Activated gamma-delta T cell treated with anti-CD3 and anti-CD28 coated beads, Interleukin-2, amount 50 U/mL, for 16 hours (primary cell): ENCODE data around the gene STK16.
"Not testable (repeated sequence)": the region's sequence is repeated elsewhere in the genome, so short reads cannot be mapped to it uniquely, and the experiment has no call there.

Experiments
- DNase-seq: peaks from one replicate; pipeline ENCODE4 v3.0.0-alpha.2; 2020; ENCODE audit warnings: low read depth

STK16 gene

GRCh38 chr2:219271021-219271420 is 25.7 kb downstream of the STK16 start:
- DNase-seq, result no peak

DNA sequence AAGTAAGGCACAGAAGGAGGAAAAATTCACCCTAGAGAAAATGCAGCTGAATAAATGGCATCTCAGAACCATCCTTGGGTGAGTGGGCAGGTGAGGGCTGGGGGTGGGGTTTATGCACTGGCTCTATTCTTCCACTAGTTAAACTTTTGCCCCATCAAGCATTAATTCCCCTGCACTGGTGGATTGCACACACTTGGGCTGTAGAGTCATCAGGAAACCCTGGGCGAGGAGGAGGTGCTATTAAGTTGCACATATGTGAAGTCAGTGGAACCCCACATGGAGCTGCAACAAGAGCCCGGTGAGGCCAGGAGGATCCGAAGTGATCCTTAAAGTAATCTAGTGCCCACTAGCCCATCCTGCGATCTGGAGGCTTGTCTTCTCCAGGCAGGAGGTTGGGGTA is 27.1 kb downstream of the STK16 start:
- no peak for DNase-seq

- no peak for DNase-seq
These were observed 27.7 kb downstream of the STK16 start for GRCh38 chr2:219272995-219273394.

GRCh38 chr2:219273937-219274336 is 28.7 kb downstream of the STK16 start:
- no peak for DNase-seq

DNA sequence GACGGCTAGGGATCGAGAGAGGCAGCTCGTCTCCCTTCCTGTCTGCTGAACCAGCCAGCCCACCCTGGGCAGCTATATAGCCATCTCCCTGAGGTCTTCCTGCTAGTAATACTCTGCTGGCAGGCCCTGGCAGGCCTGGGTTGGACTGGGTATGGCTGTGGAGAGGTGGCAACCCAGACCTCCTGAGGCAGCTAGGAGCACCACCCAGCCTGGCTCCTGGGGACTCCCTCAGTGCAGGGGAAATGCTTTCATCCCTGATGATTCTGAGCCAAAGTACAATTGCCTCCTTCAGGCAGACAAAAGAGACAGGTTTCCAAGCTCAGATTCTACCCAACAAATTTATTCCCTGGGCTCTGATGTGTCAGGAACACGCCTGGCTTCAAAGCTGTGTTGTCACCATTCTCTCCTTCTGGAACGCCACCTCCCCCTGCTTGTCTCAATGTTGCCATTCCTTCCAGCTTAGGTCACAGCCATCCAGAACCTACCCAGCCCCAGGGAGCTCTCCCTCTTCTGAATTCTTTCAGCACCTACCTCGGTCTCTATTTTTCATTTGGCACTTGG is 29.2 kb downstream of the STK16 start:
- DNase-seq, result no peak

DNA sequence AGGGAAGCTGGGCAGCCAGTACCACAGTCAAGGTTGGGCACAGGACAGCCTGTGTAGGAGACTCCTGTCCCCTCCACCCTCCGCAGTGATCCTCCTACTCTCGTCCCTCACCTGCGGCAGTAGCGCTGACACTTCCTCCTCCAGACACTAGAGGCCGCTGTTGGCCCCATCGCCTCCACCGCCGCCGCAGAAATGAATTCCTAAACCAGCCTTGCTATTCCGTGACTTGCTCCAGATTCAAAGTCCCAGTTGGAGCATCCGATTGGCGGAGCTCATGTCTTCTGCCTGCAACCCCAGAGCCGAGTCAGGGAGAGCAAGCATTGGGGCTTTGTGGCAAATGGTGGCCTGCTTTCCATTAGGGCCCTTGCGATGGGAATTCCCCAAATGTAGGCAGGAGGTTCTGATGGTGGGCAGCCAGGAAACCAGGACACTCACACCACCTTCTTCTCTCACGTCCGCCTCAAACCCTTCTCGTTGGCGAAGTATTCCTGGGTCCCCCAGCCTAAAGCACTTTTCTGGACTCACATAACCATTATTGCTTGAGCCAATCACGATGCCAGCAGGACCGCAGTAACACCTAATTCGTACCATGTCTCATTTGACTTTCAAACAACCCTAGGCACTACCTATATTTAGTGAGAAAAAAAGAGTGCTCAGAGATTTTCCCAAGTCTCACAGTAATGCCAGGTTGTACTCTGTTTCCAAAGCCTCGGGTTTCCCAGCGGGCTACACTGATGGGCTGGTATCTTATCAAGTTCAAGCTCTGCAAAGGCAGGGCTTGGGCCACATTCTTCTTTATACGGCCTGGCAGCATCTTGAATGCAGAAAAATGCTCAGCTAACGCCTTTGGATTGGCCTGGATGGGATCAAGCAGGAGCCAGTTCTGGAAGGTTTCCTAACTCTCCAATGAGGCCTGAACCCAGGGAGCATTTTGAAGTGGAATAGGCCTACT is 32.7 kb downstream of the STK16 start:
- DNase-seq, result peak; percentile 51

DNA sequence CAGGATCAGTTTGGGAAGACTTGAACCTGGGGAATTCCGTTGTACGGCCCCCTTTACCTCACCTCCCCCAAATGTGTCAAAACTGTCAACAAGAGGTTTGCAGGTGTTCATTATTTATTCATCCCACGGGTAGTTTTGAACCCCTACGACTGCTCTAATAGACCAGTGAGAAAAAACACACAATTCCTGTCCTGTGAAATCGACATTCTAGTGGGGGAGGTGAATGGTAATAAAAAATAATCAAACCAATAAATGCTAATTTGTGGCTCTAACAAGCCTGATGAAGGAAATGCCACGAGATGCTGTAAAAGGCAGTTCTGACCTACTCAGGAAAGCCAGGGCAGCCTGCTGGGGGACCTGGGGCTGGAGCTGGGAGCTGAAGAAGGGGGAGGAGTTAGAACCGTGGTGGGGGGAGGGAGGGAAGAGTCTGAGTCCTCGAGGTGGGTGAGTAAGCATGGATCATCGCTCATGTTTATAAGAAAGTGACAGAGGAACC is 33.4 kb downstream of the STK16 start:
- no peak for DNase-seq

DNA sequence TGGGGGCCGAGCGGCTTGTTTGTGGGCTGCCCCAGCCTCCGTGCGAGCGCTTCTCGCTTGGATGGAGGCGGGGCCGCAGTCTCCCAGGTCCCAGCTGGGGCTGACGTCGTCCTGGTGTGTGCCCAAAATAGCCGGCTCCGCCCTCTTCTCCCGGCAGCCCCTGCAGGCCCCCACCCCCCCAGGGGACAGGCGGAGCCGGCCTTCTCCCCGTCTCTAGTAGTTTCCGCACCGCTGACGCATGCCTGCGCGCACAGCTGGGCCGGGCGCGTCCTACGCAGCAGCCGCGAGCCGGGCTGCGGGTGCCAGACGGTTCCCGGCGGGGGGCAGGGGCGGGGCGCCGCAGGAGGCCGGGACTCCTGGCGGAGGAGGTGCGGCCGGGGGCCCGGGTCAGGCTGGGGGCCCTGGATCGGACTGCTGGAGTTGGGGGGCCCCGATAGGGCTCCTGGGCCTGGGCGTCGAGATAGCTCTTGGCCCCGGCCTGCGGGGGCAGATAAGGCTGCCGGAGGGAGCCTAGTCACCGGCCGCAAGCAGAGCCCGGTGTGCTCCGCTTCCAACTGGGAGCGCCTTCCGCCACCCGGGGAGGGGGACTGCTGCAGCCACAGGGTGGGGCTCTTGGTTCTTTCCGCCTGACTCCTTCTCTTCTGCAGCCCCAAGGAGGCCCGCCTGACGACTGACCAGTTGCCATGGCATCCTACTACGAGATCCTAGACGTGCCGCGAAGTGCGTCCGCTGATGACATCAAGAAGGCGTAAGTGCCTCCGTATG is 34.1 kb downstream of the STK16 start, which contains the start of gene DNAJB2:
DNAJB2 (plus strand) TSS at position 216 of the 765 bp plus-strand sequence; CDS start at position 684, 468 bp downstream.
- DNase-seq, result peak; percentile 99

GRCh38 chr2:219279916-219280516 is 34.7 kb downstream of the STK16 start:
- no peak for DNase-seq

DNA sequence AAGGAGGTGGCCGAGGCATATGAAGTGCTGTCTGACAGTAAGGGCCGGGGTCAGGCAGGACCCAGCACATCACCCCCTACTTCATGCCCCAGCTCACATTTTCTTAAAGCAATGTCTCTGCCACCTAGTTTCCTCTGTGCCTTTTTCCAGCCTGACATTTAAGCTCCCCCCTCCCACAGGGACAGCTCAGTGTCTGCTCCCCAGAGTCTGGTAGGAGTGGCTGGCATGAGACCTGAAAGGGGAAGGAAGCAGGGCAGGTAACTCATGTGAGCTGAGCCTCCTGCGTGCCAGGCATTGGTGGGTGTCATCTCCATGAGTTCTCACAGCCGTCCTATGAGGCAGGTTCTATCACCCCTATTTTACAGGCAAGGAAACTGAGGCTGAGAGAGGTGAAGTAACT is 35.4 kb downstream of the STK16 start:
- DNase-seq, result no peak

DNA sequence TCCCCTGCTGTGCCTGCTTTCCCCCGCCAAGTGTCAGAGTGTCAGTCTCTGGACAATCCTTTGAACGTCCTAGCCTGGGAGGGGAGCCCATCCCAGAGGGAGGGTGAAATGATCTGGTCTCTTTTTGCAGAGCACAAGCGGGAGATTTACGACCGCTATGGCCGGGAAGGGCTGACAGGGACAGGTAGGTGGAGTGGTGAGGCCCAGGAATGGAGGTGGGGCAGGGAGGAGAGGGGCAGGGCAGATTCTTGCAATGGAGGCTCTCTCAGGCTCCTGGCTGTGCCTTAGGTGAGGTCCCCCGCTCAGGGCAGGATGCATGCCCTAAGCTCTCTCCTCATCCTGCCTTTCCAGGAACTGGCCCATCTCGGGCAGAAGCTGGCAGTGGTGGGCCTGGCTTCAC is 36.3 kb downstream of the STK16 start:
- no peak for DNase-seq

DNA sequence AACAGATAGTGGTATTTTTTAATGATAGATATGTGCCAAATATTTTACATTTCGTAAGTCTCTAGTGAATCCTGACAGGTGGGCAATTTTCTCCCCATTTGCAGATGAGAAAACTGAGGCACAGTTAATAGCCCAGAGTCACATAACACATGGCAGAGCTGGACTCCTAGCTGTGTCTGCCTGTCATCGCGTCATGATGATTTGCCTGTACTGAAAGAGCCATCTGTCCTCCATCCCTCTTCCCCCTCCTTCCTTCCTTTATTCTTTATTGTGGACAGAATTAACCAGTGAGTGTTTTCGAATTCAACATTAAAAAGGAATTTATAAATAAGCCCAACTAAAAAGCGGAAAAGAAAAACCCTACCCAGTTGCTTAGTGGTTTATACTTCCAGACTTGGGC is 37.1 kb downstream of the STK16 start:
- DNase-seq, result no peak

GRCh38 chr2:219282943-219283581 is 37.8 kb downstream of the STK16 start:
- DNase-seq, result no peak

- no peak for DNase-seq
These were observed 39.5 kb downstream of the STK16 start for GRCh38 chr2:219284501-219285372.

DNA sequence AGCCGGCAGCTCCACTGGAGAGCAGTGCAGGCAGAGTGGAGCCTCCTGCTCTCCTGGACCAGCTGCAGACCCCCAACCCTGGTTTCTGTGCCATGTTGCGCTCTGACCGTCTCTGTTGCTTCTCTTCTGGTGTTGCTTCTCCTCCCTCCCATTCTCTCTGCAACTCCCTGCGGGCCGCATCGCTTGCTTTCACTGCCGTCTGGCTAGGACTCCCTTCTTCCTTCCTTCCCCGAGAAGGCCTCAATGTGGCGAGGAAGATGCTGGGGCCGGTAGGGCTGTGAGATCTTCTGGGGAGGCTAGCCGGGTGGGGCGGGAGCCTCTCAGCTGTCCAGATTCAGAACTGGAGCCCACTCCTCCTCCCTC is 40.1 kb downstream of the STK16 start:
- DNase-seq, result no peak

GRCh38 chr2:219285894-219286425 is 40.7 kb downstream of the STK16 start:
- DNase-seq, result no peak

DNA sequence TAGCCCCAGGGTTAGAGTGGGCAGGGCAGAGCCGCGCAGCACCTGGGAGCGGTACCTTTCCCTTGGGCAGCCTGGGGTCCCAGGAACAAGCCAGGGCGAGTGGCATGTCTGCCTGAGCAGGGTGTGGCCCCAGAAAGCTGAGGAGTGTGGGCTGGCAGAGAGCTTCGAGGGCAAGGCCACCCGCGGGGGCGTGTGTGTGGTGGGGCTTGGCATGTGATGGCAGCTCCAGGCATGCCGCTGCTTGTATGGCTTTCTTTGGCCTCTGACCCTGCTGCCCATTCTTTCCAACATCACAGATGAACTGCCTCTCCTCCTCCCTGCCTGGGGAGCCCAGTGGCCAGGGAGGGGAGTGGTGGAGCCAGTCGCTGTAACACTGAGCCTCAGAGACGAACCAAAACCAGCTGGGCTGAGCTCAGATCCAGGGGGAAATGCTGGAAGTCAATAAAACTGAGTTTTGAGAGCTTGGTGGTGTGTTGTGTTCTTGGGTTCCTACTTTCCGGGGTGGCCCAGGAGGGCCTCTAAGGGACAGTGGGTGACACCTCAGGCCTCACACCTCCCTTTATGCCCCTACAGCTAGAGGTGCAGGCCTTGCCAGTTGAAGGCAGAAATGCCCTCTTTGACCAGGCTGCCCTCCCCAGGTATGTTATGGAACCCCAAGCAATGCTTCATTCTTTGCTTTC is 41.3 kb downstream of the STK16 start:
- DNase-seq, result no peak

DNA sequence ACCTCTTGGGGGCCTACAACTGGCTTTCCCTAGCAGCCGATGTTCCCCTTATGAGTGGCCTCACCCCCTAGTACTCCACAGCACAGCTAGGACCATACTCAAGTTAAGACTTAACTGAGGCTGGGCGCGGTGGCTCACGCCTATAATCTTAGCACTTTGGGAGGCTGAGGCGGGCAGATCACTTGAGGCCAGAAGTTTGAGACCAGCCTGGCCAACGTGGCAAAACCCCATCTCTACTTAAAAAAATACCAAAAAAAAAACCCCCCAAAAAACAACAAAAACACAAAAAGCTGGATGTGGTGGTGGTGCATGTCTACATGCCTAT is 41.8 kb downstream of the STK16 start:
- not testable (repeated sequence) for DNase-seq

- no peak for DNase-seq
These were observed 42.4 kb downstream of the STK16 start for GRCh38 chr2:219287580-219288265.
